Activated CD4-positive, alpha-beta T cell treated with anti-CD3 and anti-CD28 coated beads, Interleukin-2, amount 10 ng/mL, durations not matched to agents 24 days and 14 days (primary cell): ENCODE measurements around the gene MME. TPM values are rescaled to one million over a fixed set of nuclear protein-coding genes. Genes with fewer than 3 reads are reported as not detected.

Experiments used
- DNase-seq: peaks from one replicate; pipeline ENCODE4 v3.0.0; 2022
- H3K27ac Mint-ChIP-seq: one replicate; pipeline ENCODE4 v1.8.0; 2022; ENCODE audit warnings: mild to moderate bottlenecking, mixed read lengths
- H3K27me3 Mint-ChIP-seq: one replicate; pipeline ENCODE4 v1.8.0; 2022; ENCODE audit warnings: mixed read lengths
- H3K36me3 Mint-ChIP-seq: one replicate; pipeline ENCODE4 v1.8.0; 2022; ENCODE audit warnings: low read depth, mild to moderate bottlenecking, mixed read lengths
- H3K4me1 Mint-ChIP-seq: one replicate; pipeline ENCODE4 v1.8.0; 2021; ENCODE audit warnings: mixed read lengths
- H3K4me3 Mint-ChIP-seq: one replicate; pipeline ENCODE4 v1.8.0; 2022; ENCODE audit warnings: mild to moderate bottlenecking, moderate library complexity, mixed read lengths
- H3K9me3 Mint-ChIP-seq: one replicate; pipeline ENCODE4 v1.8.0; 2021; ENCODE audit warnings: mixed read lengths
- intact Hi-C: fragments of 100-400 bp; cut with micrococcal nuclease; formaldehyde crosslinking; loops from one replicate; pipeline ENCODE4 v1.15.1; 2023
- total RNA-seq: library from RNA; stranded (reverse); gene quantifications from 2 replicates; pipeline ENCODE4 v1.2.3, GENCODE V29; 2022

MME gene
- total RNA-seq, 1 donor from 2014 or later, result not detected

DNA sequence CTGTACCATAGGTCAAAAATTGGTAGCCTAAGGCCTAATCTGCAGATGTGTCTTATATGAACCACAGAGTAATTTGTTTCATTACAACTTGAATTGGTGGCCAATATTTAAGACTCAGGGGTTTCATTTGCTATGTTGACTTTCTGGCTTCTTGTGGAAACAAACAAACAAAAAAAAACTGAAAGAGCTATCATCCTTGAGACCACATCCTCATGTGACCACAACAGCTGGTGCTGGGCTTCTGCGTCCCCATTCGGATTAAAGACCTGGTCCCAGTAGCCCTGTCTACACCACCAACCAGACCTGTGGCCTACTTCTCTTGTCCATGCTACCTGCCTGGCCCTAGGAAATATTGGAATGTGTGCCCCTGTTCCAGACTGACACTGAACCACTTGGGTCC, 151.7 kb downstream of the MME start:
- intact Hi-C loops, result no loop called here
- H3K27ac Mint-ChIP-seq, result no peak overlapping the region
- H3K27me3 Mint-ChIP-seq, result no peaks in the 10 kb centered on the region

DNA sequence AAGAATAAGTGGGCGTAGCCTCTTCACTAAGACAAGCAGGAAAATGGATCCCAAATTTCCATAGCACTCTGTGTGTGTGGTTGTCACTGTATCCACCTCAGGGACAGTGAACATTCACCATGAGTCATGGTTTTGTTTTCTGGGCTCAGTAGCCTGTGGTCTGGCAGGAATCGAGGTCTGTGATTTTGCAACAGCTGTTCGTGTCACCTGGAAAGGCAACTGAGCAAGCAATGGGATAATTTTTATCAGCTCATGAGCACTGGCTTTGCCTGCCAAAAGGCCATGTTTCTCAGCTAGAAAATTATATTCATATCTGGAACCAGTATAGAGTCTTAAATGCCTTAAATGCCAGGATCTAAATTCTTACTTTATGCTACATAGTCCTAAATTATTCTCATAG, 152.5 kb downstream of the MME start:
- no peaks in the 10 kb centered on the region for H3K27me3 Mint-ChIP-seq
- intact Hi-C loops, result no loop called here

More for the DNA sequence above, 151.7 kb downstream of the MME start:
- no peaks in the 10 kb centered on the region for H3K9me3 Mint-ChIP-seq
- H3K4me3 Mint-ChIP-seq, result no peak overlapping the region
- H3K4me1 Mint-ChIP-seq, result no peaks in the 10 kb centered on the region
- no peaks in the 10 kb centered on the region for H3K36me3 Mint-ChIP-seq
- no peak for DNase-seq

DNA sequence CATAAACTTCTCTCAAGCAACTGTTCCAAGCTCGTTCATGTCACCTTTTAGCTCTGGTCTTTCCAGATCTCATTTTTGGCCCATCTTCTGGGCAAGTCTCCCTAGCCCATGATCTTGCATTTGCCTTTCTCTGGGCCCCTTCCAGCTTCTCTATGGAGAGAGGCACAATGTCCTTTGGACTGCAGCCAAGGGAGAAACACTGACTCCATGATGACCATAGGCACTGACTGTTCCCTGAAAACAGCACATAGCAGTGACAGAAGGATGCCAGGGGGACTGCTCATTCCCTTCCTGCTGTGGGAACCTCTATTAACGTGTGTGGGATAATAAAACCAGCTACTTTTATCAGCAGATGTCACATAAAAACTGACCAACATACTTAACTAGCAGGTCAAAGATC, 153.1 kb downstream of the MME start:
- Mint-ChIP-seq H3K9me3 (no peaks in the 10 kb centered on the region), H3K4me3 (no peak overlapping the region), H3K4me1 (no peaks in the 10 kb centered on the region), H3K36me3 (no peaks in the 10 kb centered on the region), H3K27me3 (no peaks in the 10 kb centered on the region), H3K27ac (no peak overlapping the region)
- intact Hi-C loops, result no loop called here
- no peak for DNase-seq

More for the DNA sequence above, 152.5 kb downstream of the MME start:
- no peaks in the 10 kb centered on the region for H3K9me3 Mint-ChIP-seq
- H3K27ac Mint-ChIP-seq, result no peak overlapping the region
- DNase-seq, result no peak
- H3K36me3 Mint-ChIP-seq, result no peaks in the 10 kb centered on the region
- no peaks in the 10 kb centered on the region for H3K4me1 Mint-ChIP-seq
- H3K4me3 Mint-ChIP-seq, result no peak overlapping the region

Other genes with a start within 250 kb of the MME start
- gene STRIT1, start 213.4 kb downstream of the MME start, total RNA-seq, result not detected in 2 replicates